Sigmoid colon (tissue), 4 donors: ENCODE results near the gene HDAC4.

ENCODE experiments used
- POLR2A ChIP-seq, 2 donors: fragments of 450-650 bp; IDR thresholded peaks; one replicate each; pipeline ENCODE4 v1.6.1; 2016; ENCODE audit warnings: antibody characterized with exemption in 2 of 2, mild to moderate bottlenecking in 2 of 2, moderate library complexity in 2 of 2
- POLR2AphosphoS5 ChIP-seq, 4 donors: sonication (generic); formaldehyde crosslinking; IDR thresholded peaks; one replicate each; pipeline ENCODE4 v1.6.1; 2017; ENCODE audit warnings: antibody characterized with exemption in 4 of 4
- TF ChIP-seq, protein P1 (sequence below), 4 experiments: fragments of 450-650 bp in 3 of 4; fragments of 200-600 bp in 1 of 4; IDR thresholded peaks; one replicate each; pipeline ENCODE4 v1.5.1; 2016 to 2019; ENCODE audit warnings: antibody characterized with exemption in 4 of 4, mild to moderate bottlenecking in 3 of 4, moderate library complexity in 2 of 4

GRCh38 chr2:239344857-239345216 lies 56.0 kb downstream of the HDAC4 start:
- TF ChIP-seq, protein P1, sequence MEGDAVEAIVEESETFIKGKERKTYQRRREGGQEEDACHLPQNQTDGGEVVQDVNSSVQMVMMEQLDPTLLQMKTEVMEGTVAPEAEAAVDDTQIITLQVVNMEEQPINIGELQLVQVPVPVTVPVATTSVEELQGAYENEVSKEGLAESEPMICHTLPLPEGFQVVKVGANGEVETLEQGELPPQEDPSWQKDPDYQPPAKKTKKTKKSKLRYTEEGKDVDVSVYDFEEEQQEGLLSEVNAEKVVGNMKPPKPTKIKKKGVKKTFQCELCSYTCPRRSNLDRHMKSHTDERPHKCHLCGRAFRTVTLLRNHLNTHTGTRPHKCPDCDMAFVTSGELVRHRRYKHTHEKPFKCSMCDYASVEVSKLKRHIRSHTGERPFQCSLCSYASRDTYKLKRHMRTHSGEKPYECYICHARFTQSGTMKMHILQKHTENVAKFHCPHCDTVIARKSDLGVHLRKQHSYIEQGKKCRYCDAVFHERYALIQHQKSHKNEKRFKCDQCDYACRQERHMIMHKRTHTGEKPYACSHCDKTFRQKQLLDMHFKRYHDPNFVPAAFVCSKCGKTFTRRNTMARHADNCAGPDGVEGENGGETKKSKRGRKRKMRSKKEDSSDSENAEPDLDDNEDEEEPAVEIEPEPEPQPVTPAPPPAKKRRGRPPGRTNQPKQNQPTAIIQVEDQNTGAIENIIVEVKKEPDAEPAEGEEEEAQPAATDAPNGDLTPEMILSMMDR (IDR thresholded peaks at IDR 0.05): no peak
- TF ChIP-seq POLR2AphosphoS5 (IDR thresholded peaks at IDR 0.05) (peak in 1 of 4 donors; percentile 10), POLR2A (IDR thresholded peaks at IDR 0.05) (no peak)
